OCI-LY1 (cell line): ENCODE results near the gene SYT1.

Experiments used
- CTCF ChIP-seq: fragments of 200-600 bp; sonication (generic), shearing (Covaris generic); IDR thresholded peaks from 2 replicates; pipeline ENCODE4 v1.5.1; 2017; ENCODE audit warnings: mild to moderate bottlenecking, antibody characterized with exemption, low read length, moderate library complexity, mixed read lengths
- EZH2 ChIP-seq: fragments of 200-600 bp; sonication (generic), shearing (Covaris generic); IDR thresholded peaks from 2 replicates; pipeline ENCODE4 v1.8.0; 2017; ENCODE audit warnings: borderline replicate concordance, mixed run types, mild to moderate bottlenecking, antibody characterized with exemption, low read length, moderate library complexity, mixed read lengths

GRCh38 chr12:79434561-79434960, 570.0 kb downstream of the SYT1 start:
- TF ChIP-seq EZH2, result no peak
- no peak for TF ChIP-seq CTCF
